Measurements from ENCODE around the gene ZNF839.
A peak's percentile ranks its signal among the peaks of the same experiment; 100 is the strongest.

The ZNF839 gene

DNA sequence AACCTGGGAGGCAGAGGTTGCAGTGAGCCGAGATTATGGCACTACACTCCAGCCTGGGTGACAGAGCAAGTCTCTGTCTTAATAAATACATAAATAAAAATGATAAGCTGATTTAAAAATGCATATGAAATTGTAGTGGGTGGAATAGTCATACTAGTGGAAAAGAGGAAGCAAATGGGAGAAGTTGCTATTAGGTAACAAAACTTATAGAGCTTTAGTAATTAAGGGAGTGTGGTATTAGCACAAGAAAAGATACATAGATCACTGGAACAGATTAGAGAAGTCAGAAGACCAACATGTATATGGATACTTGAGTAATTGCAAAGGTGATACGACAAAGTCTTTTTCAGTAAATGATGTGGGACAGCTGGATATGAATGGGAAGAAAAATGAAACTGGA is 69.7 kb downstream of the ZNF839 start:
- peak; percentile 93 to 94 for DNase-seq

DNA sequence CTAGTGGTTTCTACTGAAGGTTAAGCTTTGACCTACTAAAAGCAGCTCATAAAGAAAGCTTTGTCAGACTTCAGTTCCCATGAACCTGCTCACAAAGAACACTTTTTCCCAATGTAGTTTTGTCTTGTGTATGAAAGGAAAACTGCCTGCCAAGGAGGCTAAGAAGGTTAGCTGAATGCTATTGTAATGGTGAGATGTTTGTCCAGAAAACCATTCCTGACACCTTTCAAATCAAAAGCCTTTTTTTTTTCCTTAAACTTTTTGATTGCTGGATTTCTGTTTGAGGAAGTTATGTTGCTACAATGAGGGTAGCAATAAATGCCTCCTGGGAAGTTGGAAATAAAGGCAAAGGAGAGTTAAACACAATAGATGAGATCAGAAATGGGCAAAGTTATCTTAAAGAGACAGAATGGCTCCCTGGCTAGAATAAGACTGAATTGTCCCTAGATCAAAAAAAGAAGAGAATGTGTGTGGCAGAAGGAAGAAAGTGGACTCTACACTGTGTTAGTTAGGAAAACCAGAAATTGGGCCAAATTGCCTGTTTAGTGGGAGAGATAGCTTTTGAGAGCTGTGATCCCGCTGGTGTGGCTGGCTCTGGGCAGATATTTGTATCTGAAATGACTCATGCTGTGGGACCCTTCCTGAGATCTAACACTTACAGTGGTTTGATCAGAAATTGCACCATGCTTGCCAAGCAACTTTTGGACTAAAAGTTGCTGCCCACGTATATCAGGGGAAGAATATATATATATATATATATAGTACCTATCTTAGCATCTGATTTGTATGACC is 70.7 kb downstream of the ZNF839 start:
- DNase-seq, result no peak
